Right ventricle myocardium inferior (tissue), 1 donor: ENCODE measurements around the gene DCN. TPM values are rescaled to one million over a fixed set of nuclear protein-coding genes. Genes with fewer than 3 reads are reported as not detected.

Source experiments
- ATAC-seq: fragments of 200-7000 bp; cut with Tn5 transposase; one replicate; pipeline ENCODE4 v1.9.1; 2020; ENCODE audit warnings: mild to moderate bottlenecking, moderate library complexity
- DNase-seq: peaks from one replicate; pipeline ENCODE4 v3.0.0; 2021; ENCODE audit errors: missing footprints
- intact Hi-C: fragments of 100-400 bp; cut with DNase I; formaldehyde crosslinking; loops from one replicate; pipeline ENCODE4 v1.11.0; 2022
- total RNA-seq: library from RNA; stranded (reverse); fragmentation: NEBNext Ultra II Directional; extraction: Animal tissue kit (Norgen Biotek cat#: 25700); gene quantifications from one replicate; pipeline ENCODE4 v1.2.1, GENCODE V29; 2021
- donor health status: DM: no; HTN: yes; CAD: no; lungs with severe emphysema.

Gene DCN
- total RNA-seq, 1 donor from 2014 or later: 1,037 TPM

DNA sequence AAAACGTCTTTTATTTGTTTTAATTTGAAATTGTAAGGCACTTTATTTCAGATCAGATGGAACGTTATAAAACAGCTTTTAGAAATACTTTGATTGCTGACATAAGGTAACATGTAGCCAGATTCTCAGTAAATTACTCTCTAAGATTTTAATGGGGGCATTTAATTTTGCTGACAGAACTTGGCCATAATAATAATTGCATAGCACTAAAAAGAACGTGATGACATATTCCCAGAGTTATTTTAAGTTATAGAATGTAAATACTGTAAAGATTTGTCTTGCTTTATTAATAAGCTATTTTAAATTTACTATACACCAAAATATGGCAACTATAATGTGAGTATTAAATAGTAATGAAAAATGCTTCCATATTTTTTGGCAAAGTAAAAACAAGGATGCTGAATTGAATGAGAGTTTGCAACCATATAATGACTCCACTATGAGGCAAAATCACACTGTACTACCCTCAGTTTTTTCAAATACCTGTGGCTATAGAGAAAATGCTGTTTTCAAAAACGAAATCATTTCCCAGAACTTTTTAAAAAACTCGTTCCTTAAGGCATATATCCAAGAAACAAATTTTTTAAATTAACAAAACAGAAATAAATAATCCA, 72.2 kb downstream of the DCN start:
- intact Hi-C loops: no loop called here

DNA sequence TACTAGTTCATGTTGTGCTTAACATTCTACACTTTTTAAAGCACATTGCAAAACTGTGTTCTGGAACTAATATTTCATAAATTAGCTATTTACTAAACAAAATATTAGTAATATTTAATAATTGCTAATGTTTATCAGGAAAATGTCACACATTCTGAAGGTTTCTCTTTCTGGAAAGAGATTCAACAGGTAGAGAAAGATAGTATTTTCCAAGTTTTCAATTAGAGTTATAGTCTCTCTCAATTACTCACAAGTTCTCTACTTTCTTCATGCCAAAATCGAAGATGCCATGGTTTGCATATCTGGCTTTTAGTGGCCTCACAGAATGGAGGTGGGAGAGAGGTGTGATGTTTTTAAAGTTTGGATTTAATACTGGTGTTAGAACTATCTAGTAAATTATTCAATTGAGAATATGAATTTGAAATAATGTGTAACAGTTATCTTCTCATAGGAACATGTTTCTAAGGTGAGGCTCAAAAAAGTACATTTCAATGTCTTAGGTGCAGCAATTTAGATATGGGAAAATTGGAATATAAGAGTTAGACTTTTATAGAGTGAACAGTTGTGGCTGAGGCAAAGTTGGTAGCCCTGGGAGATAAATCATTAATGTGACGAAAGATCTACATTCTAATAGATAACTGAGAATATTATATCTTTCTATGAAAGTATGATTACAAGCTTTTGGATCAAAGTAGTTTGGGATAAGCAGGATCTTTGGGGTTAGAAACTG, 72.9 kb downstream of the DCN start:
- DNase-seq (no peak), ATAC-seq (no peak)
- intact Hi-C loops: loop anchor here (5.0 kb wide), 1 partner anchor 132 kb away; no protein-coding TSS in a partner anchor

More for the DNA sequence above, 72.2 kb downstream of the DCN start:
- DNase-seq (no peak), ATAC-seq (no peak)

DNA sequence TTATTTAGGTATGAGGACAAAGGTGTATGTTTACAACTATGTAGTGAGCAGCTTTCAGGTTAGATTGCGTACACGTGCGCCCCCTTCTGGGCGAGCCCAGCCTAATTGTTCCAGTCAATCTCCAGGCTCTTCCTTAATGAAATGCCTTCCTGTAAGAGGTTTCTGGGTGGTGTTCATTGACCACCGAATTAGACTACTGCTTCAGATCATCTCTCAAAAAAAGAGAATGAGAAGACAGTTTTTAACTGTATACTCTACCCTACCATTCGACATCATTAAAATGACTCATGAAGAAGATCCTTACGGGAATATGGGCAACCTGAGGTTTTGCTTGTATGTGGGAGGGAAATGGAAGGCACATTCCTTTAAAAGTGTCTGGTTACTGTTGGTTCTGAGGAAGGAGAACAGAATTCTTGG, 73.5 kb downstream of the DCN start:
- peak; percentile 77 for ATAC-seq
- DNase-seq: peak; percentile 79
- intact Hi-C loops: loop anchor here (5.0 kb wide), 1 partner anchor 132 kb away; no protein-coding TSS in a partner anchor

DNA sequence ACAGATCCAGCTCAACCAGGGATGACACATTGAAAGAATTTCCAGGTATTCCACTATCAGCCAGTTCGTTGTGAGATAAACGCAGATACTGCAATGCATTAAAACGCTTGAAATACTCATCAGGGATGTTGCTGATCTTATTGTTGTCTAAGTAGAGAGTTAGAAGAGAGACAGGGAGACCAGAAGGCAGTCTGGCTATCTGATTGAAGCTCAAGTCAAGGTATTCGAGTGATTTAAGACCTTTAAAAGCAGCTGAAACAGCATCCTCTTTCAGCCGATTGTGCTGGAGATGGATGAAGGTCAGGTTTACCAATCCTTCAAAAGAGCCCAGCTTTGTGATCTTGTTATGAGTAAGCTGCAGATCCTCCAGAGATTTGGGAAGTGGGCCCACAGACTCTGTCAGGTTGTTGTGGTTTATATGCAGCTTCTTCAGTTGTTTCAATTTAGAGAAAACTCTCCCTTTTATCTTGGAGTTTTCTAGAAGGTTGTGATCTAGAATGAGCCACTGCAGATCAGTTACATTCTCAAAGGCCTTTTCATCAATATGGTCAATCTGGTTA, 74.3 kb downstream of the DCN start:
- no peak for ATAC-seq
- DNase-seq: no peak
- intact Hi-C loops: loop anchor here (5.0 kb wide), 1 partner anchor 131 kb away; no protein-coding TSS in a partner anchor

DNA sequence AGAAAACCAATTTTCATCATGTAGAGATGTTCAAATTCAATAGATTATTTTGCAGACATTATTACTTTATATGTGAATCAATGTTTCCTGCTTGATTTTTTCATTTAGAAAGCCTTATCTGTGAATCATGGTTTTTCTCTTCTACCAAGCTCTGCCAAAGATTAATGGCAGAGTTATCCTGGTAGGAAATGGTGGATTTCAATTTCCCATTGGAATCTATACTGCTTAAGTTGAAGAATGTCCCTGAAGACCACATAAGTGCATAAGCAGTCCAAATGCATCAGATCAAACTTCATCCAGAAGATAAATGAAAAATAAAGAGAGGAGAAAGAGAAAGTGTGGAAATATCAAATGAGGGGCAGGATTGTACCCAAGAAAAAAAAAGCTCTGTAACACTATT, 76.3 kb downstream of the DCN start:
- DNase-seq (no peak), ATAC-seq (no peak)
- intact Hi-C loops: loop anchor here (5.0 kb wide), 1 partner anchor 129 kb away; no protein-coding TSS in a partner anchor

DNA sequence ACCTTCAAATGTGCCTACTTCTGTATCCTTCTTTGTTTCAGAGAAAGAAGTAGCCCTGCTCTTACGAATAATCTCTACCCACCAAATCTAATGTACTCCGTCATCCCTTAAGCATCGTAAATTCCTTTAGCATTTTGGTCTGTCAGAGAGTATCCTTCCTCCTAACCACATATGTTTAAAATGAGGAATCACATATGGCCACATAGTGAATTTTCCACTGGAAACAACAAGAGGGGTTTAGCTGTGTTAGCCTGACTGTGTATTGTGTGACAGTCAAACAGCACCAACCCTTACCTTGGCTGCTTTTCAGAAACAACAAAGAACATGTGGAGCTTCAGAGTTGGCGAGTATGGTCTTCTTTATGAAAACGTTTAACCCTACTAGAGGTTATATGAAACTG, 76.8 kb downstream of the DCN start:
- ATAC-seq (no peak), DNase-seq (no peak)
- intact Hi-C loops: loop anchor here (5.0 kb wide), 1 partner anchor 129 kb away; no protein-coding TSS in a partner anchor

DNA sequence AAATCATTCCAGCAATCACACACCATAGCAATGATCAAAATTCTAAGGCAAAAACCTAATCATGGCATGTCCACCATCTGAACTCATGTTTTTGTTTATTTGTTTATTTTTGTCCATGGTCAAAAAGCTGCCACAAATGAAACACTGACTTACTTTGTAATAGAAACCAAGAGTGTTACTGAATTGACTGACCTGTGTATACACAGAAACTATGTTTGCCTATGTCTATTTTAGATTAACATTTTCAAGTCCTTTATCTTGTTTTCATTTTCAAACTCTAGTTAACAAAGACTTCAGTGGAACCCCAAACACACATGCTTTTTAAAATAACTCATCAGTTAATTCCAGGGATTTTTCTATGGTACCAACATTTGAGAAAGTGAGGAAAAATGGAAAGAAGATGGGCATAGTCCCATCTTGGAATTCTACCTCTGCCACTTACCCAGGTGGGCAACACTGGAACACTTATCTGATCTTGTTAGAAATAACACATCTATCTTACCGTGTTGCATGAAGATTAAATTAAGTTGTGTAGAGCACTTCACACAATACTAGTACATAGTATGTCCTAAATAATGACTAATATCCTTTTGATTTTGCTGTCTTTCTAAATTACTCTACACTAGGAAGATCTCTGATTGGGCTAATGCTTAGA, 77.7 kb downstream of the DCN start:
- ATAC-seq (no peak), DNase-seq (no peak)
- intact Hi-C loops: loop anchor here (5.0 kb wide), 1 partner anchor 128 kb away; no protein-coding TSS in a partner anchor

DNA sequence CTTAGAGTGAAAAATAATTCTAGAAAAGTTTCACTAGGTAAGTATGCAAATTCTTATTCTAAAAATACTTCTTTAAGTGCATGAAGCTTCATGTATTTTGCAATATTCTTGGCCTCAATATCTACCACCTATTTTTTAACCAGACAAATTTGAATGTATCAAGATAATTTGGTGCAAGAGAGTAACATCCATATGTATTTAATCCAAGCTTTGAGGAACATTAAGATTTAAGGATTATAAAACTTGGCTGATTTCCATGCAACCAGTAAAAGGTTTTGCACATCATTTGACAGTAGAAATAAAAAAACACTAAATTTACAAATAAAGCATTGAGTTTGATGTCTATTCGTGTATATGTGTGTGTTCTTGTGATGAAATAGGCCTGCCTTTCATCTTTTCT, 79.0 kb downstream of the DCN start:
- no peak for DNase-seq
- intact Hi-C loops: no loop called here
- no peak for ATAC-seq

DNA sequence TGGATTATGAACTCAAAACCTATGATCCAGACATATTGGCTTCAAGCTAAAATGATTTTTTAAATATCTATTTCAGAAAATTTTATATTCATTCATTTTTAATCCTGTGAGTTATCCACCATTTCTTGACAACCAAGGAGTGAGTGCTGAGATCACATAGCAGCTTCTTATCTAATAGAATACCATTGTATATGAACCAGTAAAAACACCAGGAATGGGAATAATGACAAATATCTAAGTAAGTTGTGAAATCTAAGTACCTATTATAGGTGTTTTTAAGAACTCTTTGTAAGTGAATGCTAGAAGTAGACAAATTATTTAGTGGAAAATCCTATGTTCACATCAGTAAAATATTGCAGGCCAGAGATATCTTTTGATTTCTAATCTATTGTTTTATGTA, 79.5 kb downstream of the DCN start:
- ATAC-seq (no peak), DNase-seq (no peak)
- intact Hi-C loops: no loop called here

DNA sequence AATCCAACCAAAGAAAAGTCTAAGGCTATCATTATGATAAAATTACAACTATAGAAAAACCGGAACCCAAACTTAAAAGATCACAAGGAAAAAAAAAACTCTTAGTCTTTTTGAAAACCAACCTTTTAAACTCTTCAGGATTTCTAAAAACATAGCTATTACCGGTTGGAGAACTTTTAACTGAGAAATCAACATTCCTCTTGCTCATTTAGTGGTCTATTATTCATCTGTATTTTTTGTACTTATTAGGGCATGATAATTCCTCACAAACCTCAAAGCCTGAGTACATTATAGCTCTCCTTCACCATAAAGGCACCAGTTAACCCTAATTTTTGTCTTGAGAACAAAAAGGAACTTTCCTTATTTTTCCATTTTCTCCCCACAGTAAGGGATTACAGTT, 81.7 kb downstream of the DCN start:
- intact Hi-C loops: no loop called here
- DNase-seq (no peak), ATAC-seq (no peak)

DNA sequence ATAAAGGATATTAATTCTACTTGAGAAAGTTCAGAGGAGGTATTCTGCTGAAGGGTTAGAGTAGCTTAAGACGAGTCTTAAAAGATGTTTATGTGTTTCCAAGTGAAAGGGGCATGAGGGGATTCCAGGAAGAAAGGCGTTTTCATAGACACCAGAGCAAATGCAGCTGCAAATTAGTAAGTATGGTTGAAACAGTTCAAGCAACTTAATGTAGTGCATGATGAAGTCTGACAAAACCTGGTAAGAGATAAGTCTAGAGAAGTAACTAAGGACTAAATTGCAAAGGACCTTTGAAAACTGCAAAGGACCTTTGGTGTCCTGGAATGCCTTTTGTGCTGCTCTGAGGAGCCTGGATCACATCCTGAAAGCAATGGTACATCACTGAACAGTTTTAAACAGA, 82.8 kb downstream of the DCN start:
- intact Hi-C loops: no loop called here
- ATAC-seq: no peak
- DNase-seq: no peak

DNA sequence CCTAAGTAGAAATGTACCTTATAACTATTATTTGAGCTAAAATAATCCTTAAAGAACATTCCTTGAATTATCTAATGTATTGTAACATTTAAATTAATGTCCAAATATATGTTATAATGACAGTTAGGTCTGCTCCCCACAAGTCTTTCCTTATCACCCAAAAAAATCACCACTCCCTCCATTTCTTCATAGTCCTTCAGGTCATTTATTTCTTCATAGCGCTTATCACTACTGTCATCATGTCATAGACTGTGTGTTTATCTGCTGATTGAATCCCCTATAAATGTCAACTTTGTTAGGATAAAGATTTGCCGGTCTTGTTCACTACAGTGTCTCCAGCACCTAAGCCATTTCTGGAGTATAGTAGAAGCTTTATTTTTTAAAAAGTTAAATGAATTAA, 83.3 kb downstream of the DCN start:
- ATAC-seq (no peak), DNase-seq (no peak)
- intact Hi-C loops: no loop called here

DNA sequence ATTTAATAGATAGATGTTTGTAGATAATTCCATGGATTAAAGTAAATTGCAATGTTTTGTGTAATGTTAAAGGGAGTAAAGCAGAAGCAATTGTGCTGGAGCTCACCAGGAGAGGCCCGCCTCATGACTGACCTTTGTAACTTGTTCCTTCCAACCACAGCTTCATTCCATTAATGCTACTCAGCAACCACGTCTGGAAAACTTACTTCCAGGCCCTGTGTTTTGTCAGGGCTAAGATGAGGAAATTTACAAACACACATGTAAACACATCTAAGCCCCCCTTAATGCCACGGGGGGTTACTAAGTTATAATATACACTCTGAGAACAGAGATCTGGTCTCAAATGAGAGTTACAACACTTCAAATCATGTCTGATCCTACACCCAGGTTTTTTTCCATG, 83.7 kb downstream of the DCN start:
- intact Hi-C loops: no loop called here
- ATAC-seq (no peak), DNase-seq (no peak)

DNA sequence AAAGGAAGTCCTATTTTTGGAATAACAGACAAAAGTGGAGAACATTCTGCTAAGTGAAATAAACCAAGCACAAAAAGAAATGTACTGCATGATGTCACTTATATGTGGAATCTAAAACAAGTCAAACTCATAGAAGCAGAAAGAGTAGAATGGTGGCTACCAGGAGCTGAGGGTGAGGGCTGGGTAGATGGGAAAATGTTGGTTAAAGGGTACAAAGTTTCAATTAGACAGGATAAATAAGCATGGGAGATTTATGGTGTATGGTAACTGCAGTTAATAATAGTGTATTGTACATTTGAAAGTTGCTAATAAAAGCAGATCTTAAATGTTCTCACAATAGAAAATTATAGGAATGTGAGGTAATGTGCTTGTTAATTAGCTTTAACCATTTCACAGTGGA, 84.2 kb downstream of the DCN start:
- intact Hi-C loops: no loop called here
- no peak for ATAC-seq

DNA sequence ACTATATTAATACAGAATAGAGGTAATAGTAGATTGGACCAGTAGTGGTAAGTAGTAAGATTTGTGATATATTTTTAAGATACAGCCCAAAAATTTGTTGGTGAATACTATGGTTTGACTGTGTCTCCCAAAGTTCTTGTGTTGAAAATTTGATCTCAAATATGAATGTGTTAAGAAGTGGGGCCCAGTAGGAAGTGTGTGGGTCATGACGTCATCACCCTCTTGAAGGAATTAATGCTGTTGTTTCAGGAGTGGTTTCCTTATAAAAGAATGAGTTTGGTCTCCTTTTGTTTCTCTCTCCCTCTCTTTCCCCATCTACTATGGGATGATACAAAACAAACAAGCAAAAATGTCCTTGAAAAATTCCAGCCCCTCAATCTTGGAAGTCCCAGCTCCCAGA, 87.7 kb downstream of the DCN start:
- intact Hi-C loops: no loop called here
- ATAC-seq (no peak), DNase-seq (no peak)

More for the DNA sequence above, 84.2 kb downstream of the DCN start:
- no peak for DNase-seq

DNA sequence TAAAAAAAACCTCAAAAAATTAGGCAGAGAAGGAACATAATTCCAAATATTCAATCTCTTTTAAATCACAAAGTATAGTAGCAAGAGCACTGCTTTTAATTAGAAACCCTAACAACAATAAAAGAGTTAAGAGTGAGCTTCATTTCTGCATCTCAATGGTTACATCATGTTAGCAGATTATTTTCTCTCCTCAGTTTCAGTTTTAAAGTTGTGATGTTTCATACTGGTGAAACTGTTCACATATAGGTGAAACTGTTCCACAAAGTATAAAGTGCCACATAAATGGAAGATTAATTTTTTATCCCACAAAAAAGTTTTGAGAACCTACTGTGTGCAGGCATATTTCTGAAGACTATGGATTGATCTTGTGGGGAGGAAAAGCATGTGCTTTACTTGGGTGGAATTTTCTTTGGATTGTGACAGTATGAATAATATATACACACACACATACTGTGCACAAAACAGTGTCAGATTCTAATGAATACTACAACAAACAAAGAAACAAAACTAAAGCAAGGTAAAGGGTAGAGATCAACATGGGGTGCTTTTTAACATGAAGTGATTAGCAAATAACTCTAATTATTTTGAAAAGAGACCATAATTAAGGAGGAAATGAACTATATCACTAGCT, 88.5 kb downstream of the DCN start:
- ATAC-seq (no peak), DNase-seq (no peak)
- intact Hi-C loops: no loop called here

DNA sequence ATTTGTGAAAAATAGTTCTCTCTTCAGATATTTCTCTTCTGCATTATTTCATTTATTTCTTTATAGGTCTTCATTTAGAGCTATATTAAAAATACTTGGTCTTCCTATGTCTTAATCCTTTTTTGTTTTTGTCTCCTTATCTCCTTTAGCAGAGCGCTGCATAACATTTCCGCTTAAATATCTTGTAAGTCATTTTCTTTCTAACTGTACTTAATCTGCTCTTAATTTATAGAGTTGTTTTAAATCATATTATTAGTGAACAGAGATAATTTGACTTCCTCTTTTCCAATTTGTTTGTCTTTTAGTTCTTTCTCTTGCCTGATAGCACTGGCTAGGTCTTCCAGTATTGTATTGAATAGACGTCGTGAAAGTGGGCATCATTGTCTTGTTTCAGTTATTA, 89.3 kb downstream of the DCN start:
- no peak for DNase-seq
- no peak for ATAC-seq
- intact Hi-C loops: no loop called here

DNA sequence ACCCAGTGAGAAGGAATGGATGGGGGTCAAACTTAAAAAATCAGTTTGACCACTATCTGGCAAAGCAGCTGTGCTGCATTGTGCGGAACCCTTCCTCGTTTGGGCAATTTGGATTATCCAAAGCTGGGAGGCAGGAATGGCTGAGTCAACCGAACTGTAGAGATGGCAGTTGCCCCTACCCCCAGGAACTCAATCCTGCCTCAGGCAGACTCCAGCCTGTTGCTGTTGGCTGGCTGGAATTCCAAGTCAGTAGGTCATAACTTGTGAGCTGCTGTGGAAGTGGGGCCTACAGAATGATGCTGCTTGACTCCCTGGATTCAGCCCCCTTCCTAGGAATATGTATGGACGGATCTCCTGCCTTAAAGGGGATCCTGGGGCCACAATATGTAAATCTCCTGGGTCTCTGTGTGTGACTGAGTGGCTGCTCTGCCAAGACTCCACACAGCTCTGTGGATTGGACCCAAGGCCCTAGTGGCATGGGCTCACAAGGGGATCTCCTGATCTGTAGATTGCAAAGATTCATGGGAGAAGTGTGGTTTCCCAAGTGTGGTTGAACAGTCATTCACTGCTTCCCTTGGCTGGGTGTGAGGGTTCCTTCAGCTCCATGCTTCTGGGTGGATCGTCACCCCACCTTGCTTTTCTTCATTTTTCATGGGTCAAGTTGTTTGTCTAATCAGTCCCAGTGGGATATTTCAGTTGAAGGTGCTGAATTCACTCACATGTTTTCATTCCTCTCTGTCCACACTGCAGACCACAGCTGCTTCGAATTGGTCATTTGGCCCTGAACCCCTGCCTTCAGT, 90.5 kb downstream of the DCN start:
- intact Hi-C loops: no loop called here
- ATAC-seq (no peak), DNase-seq (no peak)
